Dermis blood vessel endothelial cell (primary cell): ENCODE data around the gene INCENP. TPM values are rescaled to one million over a fixed set of nuclear protein-coding genes. Genes with fewer than 3 reads are reported as not detected.
"Not testable (repeated sequence)": the region's sequence is repeated elsewhere in the genome, so short reads cannot be mapped to it uniquely, and the experiment has no call there.

Experiments
- DNase-seq: peaks from one replicate; pipeline ENCODE4 v3.0.0; 2010
- total RNA-seq: library from RNA; depleted of rRNA; stranded (reverse); fragments of >200 nt; gene quantifications from 2 replicates; pipeline ENCODE4 v1.2.3, GENCODE V29; 2014

Gene INCENP
- total RNA-seq, 1 donor from 2014 or later, result 17.0 TPM

DNA sequence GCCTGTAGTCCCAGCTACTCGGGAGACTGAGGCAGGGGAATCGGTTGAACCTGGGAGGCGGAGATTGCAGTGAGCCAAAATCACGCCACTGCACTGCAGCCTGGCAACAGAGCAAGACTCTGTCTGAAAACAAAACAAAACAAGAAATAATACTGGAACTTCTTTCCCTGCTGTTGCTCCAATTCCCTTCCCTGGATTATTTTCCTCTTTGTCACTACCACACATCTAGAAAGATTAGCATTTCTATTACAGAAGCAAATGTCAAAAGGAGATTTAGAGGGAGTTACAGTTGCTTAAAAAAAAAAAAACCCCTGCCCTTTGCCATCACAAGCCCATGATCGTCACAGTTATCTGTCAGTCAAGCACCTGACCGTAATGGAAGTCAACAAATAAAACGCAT lies 48.5 kb downstream of the INCENP start:
- no peak for DNase-seq

GRCh38 chr11:62176766-62177165 lies 53.0 kb downstream of the INCENP start:
- DNase-seq, result no peak

DNA sequence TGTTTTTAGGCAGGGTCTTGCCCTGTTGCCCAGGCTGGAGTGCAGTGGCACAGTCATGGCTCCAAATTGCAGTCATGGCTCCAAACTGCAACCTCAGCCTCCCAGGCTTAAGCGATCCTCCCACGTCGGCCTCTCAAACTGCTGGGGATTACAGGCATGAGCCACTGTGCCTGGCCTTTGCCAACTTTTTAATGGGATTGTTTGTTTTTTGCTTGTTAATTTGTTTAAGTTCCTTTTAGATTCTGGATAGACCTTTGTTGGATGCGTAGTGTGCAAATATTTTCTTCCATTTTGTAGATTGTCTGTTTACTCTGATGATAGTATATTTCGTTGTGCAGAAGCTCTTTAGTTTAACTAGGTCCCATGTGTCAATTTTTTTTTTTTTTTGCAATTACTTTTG lies 56.2 kb downstream of the INCENP start:
- DNase-seq, result no peak

GRCh38 chr11:62181097-62181496 lies 57.3 kb downstream of the INCENP start:
- no peak for DNase-seq

GRCh38 chr11:62182147-62182891 lies 58.5 kb downstream of the INCENP start:
- no peak for DNase-seq

- no peak for DNase-seq
Measured at GRCh38 chr11:62186195-62186594, 62.4 kb downstream of the INCENP start.

- no peak for DNase-seq
Measured at GRCh38 chr11:62190011-62190410, 66.2 kb downstream of the INCENP start, which contains the start of gene SCGB1D1. TSS of gene SCGB1D1 (plus strand) at chr11:62190216. CDS start at chr11:62190285, 69 bp downstream.

DNA sequence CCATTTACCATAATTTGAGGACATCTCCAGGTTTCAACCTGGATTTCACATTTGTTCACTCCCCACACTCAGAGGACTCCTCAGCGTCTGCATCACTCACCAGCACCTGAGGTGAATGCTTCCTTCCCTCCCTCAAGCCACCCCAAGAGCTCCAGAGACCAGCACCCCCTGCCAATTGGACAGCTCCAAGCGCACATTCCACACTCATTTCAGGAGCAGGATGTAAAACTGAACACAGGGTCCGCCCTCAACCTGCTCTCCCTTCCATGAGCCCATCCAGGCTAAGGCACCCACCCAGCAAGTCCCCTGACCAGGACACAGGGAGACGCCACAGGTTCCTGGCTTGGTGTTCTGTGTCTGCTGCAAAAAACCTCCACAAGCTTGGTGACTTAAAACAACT lies 70.1 kb downstream of the INCENP start:
- peak; percentile 19 for DNase-seq

DNA sequence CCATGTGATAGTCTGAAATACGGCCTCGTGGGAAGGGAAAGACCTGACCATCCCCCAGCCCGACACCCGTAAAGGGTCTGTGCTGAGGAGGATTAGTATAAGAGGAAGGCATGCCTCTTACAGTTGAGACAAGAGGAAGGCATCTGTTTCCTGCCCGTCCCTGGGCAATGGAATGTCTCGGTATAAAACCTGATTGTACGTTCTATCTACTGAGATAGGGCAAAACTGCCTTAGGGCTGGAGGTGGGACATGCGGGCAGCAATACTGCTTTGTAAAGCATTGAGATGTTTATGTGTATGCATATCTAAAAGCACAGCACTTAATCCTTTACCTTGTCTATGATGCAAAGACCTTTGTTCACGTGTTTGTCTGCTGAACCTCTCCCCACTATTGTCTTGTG lies 71.2 kb downstream of the INCENP start:
- not testable (repeated sequence) for DNase-seq

DNA sequence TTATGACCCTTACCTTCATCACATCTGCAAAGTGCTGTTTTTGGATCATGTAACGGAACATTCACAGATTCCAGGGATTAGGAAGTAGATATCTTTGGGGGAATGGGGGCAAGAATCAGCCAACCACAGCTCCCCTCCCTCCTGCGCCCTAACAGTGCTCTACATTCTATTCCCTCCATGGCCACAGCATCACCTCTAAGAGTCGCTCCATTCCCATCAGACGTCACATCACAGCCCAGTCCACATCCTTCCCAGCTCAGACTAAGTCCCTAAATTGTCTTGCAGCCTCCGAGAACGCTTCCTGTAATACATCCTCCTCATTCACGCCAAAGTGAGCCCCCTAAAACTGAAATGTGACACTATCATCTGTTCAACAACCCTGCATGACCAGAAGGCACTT lies 72.1 kb downstream of the INCENP start:
- DNase-seq, result no peak

- not testable (repeated sequence) for DNase-seq
Measured at GRCh38 chr11:62197400-62197799, 73.6 kb downstream of the INCENP start.

DNA sequence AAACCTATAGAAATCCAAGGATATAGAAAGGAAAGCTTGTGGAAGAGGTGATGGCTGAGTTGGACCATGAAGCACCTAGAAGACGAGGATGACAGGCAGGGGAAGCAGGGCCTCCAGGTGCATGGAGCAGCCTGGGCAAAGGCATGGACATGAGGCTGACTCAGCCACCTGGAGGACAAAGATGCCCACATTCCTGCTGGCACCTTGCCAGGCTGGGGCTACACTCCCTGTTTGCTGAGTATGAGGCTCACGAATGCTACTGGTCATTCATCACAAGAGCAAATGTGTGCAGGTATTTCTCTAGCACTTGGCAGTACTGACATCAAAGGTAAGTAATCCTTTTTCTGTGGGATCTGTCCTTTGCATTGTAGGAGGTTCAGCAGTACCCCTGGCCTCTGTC lies 77.6 kb downstream of the INCENP start:
- DNase-seq, result no peak

Other genes starting within 250 kb of the INCENP start
- gene FADS3, start 232.5 kb upstream of the INCENP start, total RNA-seq, result 128 and 242 TPM in 2 replicates
- 9.0 and 9.9 TPM in 2 replicates for gene RAB3IL1, start 206.4 kb upstream of the INCENP start, total RNA-seq
- gene BEST1, start 173.7 kb upstream of the INCENP start, total RNA-seq, result 0.05 TPM in 1 of 2 replicates, not detected in the other
- gene FTH1, start 156.4 kb upstream of the INCENP start, total RNA-seq, result 742 and 1,944 TPM in 2 replicates
- not detected in 2 replicates for gene SCGB1D1, start 66.2 kb downstream of the INCENP start, total RNA-seq
- not detected in 2 replicates for gene SCGB2A1, start 84.7 kb downstream of the INCENP start, total RNA-seq
- not detected in 2 replicates for gene SCGB1D2, start 118.2 kb downstream of the INCENP start, total RNA-seq
- gene SCGB2A2, start 146.1 kb downstream of the INCENP start, total RNA-seq, result not detected in 2 replicates
- gene SCGB1D4, start 175.1 kb downstream of the INCENP start, total RNA-seq, result not detected in 2 replicates
- 27.4 and 40.3 TPM in 2 replicates for gene ASRGL1, start 213.4 kb downstream of the INCENP start, total RNA-seq